ENCODE measurements around the gene NRN1L.
A peak's percentile ranks its signal among the peaks of the same experiment; 100 is the strongest.

Gene NRN1L

DNA sequence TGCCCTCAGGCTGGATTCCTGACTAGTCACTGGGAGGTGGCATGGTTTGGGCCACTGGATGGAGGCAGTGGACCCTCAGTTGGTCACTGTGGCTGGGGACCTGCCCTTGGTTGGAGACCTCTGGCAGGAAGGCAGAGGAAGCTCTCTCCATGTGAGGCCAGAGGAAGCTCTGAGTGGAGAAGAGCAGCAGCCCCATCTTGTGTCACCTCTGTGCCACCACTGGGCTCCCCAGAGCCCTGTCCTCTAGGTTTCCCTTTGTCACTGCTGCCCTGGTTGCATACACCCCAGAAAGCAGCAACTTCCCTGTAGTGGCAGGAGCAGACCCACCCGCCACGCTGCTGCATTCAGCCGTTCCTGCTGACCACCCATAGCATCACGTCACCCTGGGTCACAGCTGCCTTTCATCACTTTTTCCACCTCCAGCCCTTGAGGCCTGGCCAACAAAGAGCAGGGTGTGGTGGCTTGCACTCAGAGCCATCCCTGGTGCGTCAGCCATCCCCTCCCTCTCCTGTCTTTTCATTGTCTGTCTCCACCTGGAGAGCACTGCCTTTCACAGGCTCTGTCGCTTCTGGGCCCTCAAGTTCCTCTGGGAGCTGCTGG lies 35.0 kb downstream of the NRN1L start:
- DNase-seq (ENCODE audit: low read depth): no peak
- TF ChIP-seq, protein P1, sequence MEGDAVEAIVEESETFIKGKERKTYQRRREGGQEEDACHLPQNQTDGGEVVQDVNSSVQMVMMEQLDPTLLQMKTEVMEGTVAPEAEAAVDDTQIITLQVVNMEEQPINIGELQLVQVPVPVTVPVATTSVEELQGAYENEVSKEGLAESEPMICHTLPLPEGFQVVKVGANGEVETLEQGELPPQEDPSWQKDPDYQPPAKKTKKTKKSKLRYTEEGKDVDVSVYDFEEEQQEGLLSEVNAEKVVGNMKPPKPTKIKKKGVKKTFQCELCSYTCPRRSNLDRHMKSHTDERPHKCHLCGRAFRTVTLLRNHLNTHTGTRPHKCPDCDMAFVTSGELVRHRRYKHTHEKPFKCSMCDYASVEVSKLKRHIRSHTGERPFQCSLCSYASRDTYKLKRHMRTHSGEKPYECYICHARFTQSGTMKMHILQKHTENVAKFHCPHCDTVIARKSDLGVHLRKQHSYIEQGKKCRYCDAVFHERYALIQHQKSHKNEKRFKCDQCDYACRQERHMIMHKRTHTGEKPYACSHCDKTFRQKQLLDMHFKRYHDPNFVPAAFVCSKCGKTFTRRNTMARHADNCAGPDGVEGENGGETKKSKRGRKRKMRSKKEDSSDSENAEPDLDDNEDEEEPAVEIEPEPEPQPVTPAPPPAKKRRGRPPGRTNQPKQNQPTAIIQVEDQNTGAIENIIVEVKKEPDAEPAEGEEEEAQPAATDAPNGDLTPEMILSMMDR (conservative IDR thresholded peaks at IDR 0.05; ENCODE audit: low read depth, low read length): no peak

DNA sequence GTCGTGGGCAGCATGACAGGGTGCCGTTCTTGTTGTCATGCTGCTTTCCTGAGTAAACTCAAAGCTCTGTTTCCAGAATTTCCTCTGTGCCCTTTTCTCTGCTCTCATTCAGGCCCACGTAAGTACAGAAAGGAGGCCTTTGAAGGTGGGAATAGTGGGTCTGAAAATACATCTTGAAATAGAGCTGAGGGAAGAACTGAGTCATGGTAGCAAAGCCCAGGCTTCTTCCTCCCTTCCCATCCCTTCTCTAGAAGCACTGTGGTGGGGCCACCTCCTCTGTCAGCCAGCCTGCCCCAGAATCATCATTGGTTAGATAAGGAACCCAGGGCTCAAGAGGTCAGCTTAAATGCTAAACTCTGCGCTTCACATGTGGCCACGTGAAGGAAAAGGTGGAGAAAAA lies 37.5 kb downstream of the NRN1L start:
- TF ChIP-seq, protein P1 (conservative IDR thresholded peaks at IDR 0.05; ENCODE audit: low read depth, low read length): no peak
- DNase-seq (ENCODE audit: low read depth): peak; percentile 34
- H3K4me3 ChIP-seq (ENCODE audit: low read depth, low read length): no peak overlapping the region

More for the DNA sequence above, 35.0 kb downstream of the NRN1L start:
- no peak overlapping the region for H3K4me3 ChIP-seq (ENCODE audit: low read depth, low read length)

DNA sequence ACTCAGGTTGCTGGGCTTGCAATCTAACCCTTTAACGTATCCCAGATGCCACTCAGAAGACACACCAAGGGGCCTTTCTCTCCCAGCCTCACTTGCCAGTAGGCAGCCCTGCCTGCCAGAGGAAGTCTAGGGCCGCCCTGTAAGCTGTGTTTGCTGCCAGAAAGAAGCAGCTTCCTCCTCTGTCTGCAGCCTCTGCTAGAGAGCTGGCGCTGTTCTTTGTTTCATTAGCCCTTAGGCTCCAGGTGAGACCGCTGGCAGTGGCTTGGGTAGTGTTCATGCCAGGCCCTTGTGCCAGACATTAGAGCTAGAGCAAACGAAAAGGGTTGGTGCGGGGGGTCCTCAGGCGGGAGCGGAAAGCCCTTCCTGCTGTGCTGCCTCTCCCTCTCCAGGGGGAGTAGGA lies 38.1 kb downstream of the NRN1L start:
- TF ChIP-seq, protein P1 (conservative IDR thresholded peaks at IDR 0.05; ENCODE audit: low read depth, low read length): no peak
- no peak overlapping the region for H3K4me3 ChIP-seq (ENCODE audit: low read depth, low read length)
- no peak for DNase-seq (ENCODE audit: low read depth)

DNA sequence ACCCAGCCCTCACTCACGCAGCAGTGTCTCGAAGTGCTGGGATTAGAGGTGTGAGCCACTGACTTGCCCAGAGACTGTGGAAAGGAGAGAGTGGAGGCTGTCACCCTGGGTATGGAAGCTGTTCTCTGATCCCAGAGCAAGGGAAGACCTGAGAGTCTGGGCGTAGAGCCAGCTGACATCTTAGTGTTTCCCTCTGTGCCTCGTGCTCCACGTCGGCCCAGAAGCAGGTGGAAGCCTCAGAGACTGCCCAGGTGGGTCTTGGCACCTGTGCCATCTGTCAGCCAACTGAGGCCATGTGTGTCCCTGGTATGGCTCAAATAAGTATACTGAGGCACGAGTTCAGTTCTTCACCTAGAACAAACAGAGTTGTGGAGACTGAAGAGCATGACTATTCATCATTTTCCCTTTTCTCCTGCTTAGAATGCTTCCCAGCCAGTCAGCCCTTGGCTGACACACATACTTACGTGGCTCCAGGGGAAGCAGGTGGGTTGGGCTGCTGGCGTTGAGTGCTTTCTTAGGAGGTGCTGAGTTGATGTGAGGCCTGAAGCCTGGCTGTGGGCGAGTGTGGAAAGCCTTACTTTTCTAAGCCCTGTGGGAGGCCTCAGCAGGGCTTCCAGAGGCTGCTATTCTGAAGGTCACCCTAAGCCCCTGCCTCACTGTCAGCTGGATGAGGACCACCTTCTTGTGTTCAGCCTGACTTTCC lies 38.9 kb downstream of the NRN1L start:
- peak; percentile 38 for DNase-seq (ENCODE audit: low read depth)
- TF ChIP-seq, protein P1 (conservative IDR thresholded peaks at IDR 0.05; ENCODE audit: low read depth, low read length): no peak
- no peak overlapping the region for H3K4me3 ChIP-seq (ENCODE audit: low read depth, low read length)

DNA sequence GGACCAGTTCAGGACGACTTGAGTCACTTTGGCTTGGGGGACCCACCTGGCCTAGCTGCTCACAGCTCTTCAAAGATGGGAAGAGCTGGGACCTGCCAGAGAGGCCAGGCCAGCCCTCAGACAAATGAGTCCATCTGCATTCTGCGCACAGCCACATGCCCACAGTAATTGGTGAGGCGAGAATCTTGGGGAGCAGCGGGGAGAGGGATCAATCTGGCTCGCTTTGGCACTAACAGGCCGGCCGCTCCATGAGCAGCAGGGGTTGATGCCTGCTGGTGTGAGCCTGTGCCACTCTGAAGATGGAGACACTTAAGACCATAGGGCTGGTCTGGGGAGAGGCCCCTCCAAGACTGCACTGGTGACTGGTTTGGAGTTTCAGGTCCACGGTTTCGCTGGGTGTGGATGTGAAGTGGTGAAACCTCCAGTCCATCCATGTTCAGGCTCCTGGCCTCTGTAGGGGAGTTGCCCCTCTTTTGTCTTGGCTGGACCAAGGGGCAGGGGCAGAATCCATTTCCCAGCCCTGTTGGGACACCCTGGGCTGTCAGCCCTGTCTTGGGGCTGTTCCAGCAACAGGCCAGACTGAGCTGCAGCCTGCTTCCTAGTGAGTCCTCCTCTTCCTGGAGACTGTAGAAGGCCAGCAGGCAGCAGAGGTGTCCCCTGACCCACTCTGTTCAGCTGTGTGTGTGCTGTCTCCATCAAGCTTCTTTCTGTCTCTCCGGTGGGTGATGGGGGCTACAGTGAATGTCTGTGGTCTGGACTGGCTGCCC lies 39.6 kb downstream of the NRN1L start:
- TF ChIP-seq, protein P1 (conservative IDR thresholded peaks at IDR 0.05; ENCODE audit: low read depth, low read length): no peak
- no peak for DNase-seq (ENCODE audit: low read depth)
- H3K4me3 ChIP-seq (ENCODE audit: low read depth, low read length): no peak overlapping the region

DNA sequence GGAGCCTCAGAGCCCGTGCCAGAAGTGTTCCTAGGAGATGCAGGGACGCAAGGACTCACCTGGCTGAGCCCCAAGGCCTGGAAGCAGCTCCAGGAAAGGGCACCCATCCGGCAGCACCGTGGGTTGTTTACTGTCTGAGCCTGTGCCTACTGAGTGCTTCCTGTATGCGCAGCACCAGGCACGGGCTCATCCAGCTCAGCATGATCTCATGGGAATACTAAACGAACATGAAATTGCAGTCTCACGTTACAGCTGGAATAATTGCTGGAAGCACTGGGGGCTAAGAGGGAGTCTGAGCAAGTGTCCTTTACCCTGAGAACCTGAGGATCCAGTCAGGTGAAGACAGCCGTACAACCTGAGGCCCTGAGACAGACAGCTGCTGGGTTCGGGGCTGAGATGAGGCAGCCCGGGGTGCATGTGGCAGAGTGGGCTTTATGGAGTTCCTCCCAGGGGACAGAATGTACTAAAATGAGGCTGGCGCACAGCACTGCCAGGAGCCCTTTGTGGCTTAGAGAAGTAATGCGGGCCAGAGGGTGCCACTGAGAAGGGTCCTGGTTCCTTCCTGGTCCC lies 41.6 kb downstream of the NRN1L start:
- DNase-seq (ENCODE audit: low read depth): peak; percentile 65
- TF ChIP-seq, protein P1 (conservative IDR thresholded peaks at IDR 0.05; ENCODE audit: low read depth, low read length): peak; percentile 24
- H3K4me3 ChIP-seq (ENCODE audit: low read depth, low read length): no peak overlapping the region

Data from choroid plexus epithelial cell (primary cell).